ENCODE results near the gene SNAP23.

SNAP23 gene

DNA sequence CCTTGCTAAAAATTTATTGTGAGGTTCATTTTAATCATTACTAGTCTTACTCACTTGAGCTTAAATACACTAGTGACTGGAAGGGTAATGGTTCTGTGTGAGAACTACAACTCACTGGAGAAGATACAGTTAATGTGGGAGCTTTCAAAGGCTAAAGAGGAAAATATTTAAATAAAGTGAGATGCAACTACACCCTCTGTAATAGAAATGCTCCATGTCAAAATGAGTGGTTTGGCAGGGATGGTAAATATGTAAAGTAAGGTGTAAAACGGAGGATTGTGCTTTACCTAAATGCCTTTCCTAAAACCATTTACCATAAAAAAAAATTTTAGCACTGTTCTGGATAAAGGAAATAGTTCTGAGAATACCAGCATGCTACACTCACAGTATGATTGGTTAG is 37.8 kb downstream of the SNAP23 start:
- Histone ChIP-seq H3K9me2 (replicated peaks; ENCODE audit: control insufficient read depth, low read length) (no peaks in the 10 kb centered on the region), H3K4me1 (ENCODE audit: control insufficient read depth, low read length) (no peaks in the 10 kb centered on the region), H4K20me1 (ENCODE audit: control insufficient read depth, insufficient read depth, low read depth, low read length) (no peaks in the 10 kb centered on the region), H3K36me3 (ENCODE audit: control insufficient read depth, low read length) (peaks cover 50% of the 10 kb centered on the region), H3K79me2 (ENCODE audit: control insufficient read depth, low read length) (no peaks in the 10 kb centered on the region), H3K4me3 (ENCODE audit: low read length) (no peak overlapping the region), H3K4me2 (ENCODE audit: low read length) (no peak overlapping the region), H3K9me3 (ENCODE audit: control insufficient read depth, insufficient read depth, low read length) (no peaks in the 10 kb centered on the region), H3K27me3 (ENCODE audit: control insufficient read depth, low read length) (no peaks in the 10 kb centered on the region), H3F3A (ENCODE audit: control insufficient read depth, insufficient read depth) (0 out of 2 replicates have a peak, but pooled peaks cover 2% of the 10 kb centered on the region), H3K27ac (ENCODE audit: low read depth, low read length) (no peak overlapping the region)
- no peak for TF ChIP-seq EZH2phosphoT487 (IDR thresholded peaks at IDR 0.05; ENCODE audit: borderline replicate concordance, low read length)
- TF ChIP-seq, protein P1, sequence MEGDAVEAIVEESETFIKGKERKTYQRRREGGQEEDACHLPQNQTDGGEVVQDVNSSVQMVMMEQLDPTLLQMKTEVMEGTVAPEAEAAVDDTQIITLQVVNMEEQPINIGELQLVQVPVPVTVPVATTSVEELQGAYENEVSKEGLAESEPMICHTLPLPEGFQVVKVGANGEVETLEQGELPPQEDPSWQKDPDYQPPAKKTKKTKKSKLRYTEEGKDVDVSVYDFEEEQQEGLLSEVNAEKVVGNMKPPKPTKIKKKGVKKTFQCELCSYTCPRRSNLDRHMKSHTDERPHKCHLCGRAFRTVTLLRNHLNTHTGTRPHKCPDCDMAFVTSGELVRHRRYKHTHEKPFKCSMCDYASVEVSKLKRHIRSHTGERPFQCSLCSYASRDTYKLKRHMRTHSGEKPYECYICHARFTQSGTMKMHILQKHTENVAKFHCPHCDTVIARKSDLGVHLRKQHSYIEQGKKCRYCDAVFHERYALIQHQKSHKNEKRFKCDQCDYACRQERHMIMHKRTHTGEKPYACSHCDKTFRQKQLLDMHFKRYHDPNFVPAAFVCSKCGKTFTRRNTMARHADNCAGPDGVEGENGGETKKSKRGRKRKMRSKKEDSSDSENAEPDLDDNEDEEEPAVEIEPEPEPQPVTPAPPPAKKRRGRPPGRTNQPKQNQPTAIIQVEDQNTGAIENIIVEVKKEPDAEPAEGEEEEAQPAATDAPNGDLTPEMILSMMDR (IDR thresholded peaks at IDR 0.05; ENCODE audit: low read depth, low read length, poor library complexity, severe bottlenecking) = no peak

DNA sequence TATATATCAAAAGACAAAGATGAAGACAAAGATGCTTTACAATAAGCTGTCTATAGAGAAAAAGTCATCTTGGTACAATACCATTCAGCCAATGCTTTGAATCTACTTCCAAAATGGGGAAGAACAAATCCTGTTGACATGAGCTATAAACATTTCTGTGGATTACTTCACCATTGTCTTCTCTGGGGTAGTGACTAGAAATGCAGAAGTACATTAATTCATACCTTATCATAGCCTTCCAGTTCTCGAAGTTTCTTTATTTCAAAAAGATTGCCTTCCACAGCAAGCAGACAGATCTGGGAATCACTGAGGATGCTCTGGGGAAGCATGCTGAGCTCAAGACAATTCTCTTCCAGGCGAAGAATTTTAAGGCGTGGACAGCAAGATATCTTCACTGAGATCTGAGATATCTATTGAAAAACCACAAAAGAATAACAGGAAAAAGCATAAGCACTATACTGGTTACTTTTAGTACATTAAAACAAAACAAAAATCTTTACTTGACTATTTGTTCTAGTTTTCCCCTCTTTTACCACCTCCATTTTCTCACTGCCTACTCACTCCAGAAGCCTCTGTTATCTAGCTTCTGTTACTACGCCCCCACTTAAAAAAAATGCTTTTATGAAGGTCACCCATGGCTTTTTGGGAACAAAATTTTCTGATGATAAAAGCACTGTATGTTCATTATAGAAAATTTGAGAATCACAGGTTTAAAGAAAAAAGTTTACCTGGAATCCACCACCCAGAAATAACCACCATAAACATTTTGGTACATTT is 49.6 kb downstream of the SNAP23 start:
- no peaks in the 10 kb centered on the region for H3K27me3 ChIP-seq (ENCODE audit: control insufficient read depth, low read length)
- H3K9me2 ChIP-seq (replicated peaks; ENCODE audit: control insufficient read depth, low read length) = no peaks in the 10 kb centered on the region
- no peak overlapping the region for H3K27ac ChIP-seq (ENCODE audit: low read depth, low read length)
- peaks cover 53% of the 10 kb centered on the region for H3K36me3 ChIP-seq (ENCODE audit: control insufficient read depth, low read length)
- H3K4me3 ChIP-seq (ENCODE audit: low read length) = no peak overlapping the region
- no peaks in the 10 kb centered on the region for H4K20me1 ChIP-seq (ENCODE audit: control insufficient read depth, insufficient read depth, low read depth, low read length)
- no peaks in the 10 kb centered on the region for H3K9me3 ChIP-seq (ENCODE audit: control insufficient read depth, insufficient read depth, low read length)
- TF ChIP-seq, protein P1 (IDR thresholded peaks at IDR 0.05; ENCODE audit: low read depth, low read length, poor library complexity, severe bottlenecking) = no peak
- TF ChIP-seq EZH2phosphoT487 (IDR thresholded peaks at IDR 0.05; ENCODE audit: borderline replicate concordance, low read length) = no peak
- no peak overlapping the region for H3K4me2 ChIP-seq (ENCODE audit: low read length)
- H3K79me2 ChIP-seq (ENCODE audit: control insufficient read depth, low read length) = peaks cover 35% of the 10 kb centered on the region
- peaks cover 29% of the 10 kb centered on the region for H3K4me1 ChIP-seq (ENCODE audit: control insufficient read depth, low read length)
- H3F3A ChIP-seq (ENCODE audit: control insufficient read depth, insufficient read depth) = 0 out of 2 replicates have a peak, but pooled peaks cover 3% of the 10 kb centered on the region

DNA sequence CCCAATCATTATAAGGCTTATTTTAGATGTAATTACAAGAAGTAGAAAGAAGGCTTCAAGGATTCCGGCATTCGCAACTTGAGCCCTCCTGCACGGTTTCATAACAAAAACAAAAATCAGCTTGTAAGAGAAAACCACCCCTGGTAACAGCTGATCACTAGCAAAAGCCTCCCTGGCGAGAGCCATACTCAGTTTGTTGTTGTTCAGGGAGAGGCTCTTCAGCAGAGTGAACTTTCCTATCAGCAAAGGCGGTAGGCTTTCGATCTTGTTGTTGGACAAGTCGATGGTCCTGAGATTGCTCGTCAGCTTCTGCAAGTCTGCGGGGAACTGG is 52.4 kb downstream of the SNAP23 start:
- Histone ChIP-seq H3K9me3 (ENCODE audit: control insufficient read depth, insufficient read depth, low read length) (no peaks in the 10 kb centered on the region), H3K4me3 (ENCODE audit: low read length) (peak overlapping the region; percentile 81)
- no peak for TF ChIP-seq EZH2phosphoT487 (IDR thresholded peaks at IDR 0.05; ENCODE audit: borderline replicate concordance, low read length)
- TF ChIP-seq, protein P1 (IDR thresholded peaks at IDR 0.05; ENCODE audit: low read depth, low read length, poor library complexity, severe bottlenecking) = no peak

More for the DNA sequence above, 52.4 kb downstream of the SNAP23 start:
- Histone ChIP-seq H3K36me3 (ENCODE audit: control insufficient read depth, low read length) (peaks cover 55% of the 10 kb centered on the region), H3K27ac (ENCODE audit: low read depth, low read length) (no peak overlapping the region; the same call in 1 of the 2 replicates), H3K27me3 (ENCODE audit: control insufficient read depth, low read length) (no peaks in the 10 kb centered on the region), H3K4me1 (ENCODE audit: control insufficient read depth, low read length) (peaks cover 42% of the 10 kb centered on the region), H3K9me2 (replicated peaks; ENCODE audit: control insufficient read depth, low read length) (no peaks in the 10 kb centered on the region), H3F3A (ENCODE audit: control insufficient read depth, insufficient read depth) (0 out of 2 replicates have a peak, but pooled peaks cover 3% of the 10 kb centered on the region), H4K20me1 (ENCODE audit: control insufficient read depth, insufficient read depth, low read depth, low read length) (no peaks in the 10 kb centered on the region; the same call in 1 of the 2 replicates), H3K4me2 (ENCODE audit: low read length) (peak overlapping the region; percentile 81), H3K79me2 (ENCODE audit: control insufficient read depth, low read length) (peaks cover 63% of the 10 kb centered on the region)
